DND-41 (cell line): ENCODE results near the gene CST11.

Experiments used
- ATAC-seq: fragments of 200-7000 bp; cut with Tn5 transposase; 3 replicates; pipeline ENCODE4 v1.9.1; 2021; ENCODE audit warnings: low read depth; ENCODE audit not compliant: insufficient read depth
- DNase-seq: peaks from one replicate; pipeline ENCODE4 v3.0.0-alpha.2; 2020
- H2AFZ ChIP-seq: 2 replicates; pipeline ENCODE4 v1.6.0; 2012; ENCODE audit warnings: low read depth, low read length
- H3K27ac ChIP-seq: 2 replicates; pipeline ENCODE4 v1.5.1; 2012; ENCODE audit warnings: low read length, inconsistent platforms
- H3K27me3 ChIP-seq: fragments of 200-600 bp; sonication (generic); 2 replicates; pipeline ENCODE4 v1.6.0; 2012; ENCODE audit warnings: low read length, mild to moderate bottlenecking, inconsistent platforms; ENCODE audit not compliant: insufficient read depth, poor library complexity
- H3K36me3 ChIP-seq: 2 replicates; pipeline ENCODE4 v1.5.1; 2012; ENCODE audit warnings: low read length, inconsistent platforms; ENCODE audit not compliant: insufficient read depth
- H3K4me1 ChIP-seq: 2 replicates; pipeline ENCODE4 v1.5.1; 2012; ENCODE audit warnings: mild to moderate bottlenecking, low read length; ENCODE audit not compliant: insufficient read depth
- H3K4me2 ChIP-seq: 2 replicates; pipeline ENCODE4 v1.6.0; 2012; ENCODE audit warnings: mild to moderate bottlenecking, moderate library complexity, low read length, inconsistent platforms; ENCODE audit not compliant: insufficient read depth
- H3K4me3 ChIP-seq, 2 experiments: fragments of 200-600 bp in 1 of 2; shearing (Covaris generic) in 1 of 2; 2 replicates each; pipeline ENCODE4 v1.5.1; 2012 to 2016; ENCODE audit warnings: inconsistent platforms in 2 of 2, low read length in 2 of 2, mild to moderate bottlenecking in 2 of 2, low read depth in 1 of 2, moderate library complexity in 1 of 2
- H3K79me2 ChIP-seq: 2 replicates; pipeline ENCODE4 v1.6.0; 2012; ENCODE audit warnings: low read length, inconsistent platforms; ENCODE audit not compliant: insufficient read depth
- H3K9ac ChIP-seq: 2 replicates; pipeline ENCODE4 v1.6.0; 2012; ENCODE audit warnings: low read depth, mild to moderate bottlenecking, inconsistent platforms, low read length, moderate library complexity
- H3K9me3 ChIP-seq: 2 replicates; pipeline ENCODE4 v1.5.1; 2012; ENCODE audit warnings: low read length, moderate library complexity, mild to moderate bottlenecking, inconsistent platforms; ENCODE audit not compliant: insufficient read depth, severe bottlenecking
- H4K20me1 ChIP-seq: 2 replicates; pipeline ENCODE4 v1.6.0; 2012; ENCODE audit warnings: low read length; ENCODE audit not compliant: insufficient read depth
- CTCF ChIP-seq: IDR thresholded peaks from 2 replicates; pipeline ENCODE4 v1.5.1; 2012; ENCODE audit warnings: borderline replicate concordance, low read length, moderate library complexity, mild to moderate bottlenecking; ENCODE audit not compliant: poor library complexity, severe bottlenecking; ENCODE audit errors: extremely low read depth
- EZH2 ChIP-seq: IDR thresholded peaks from 3 replicates; pipeline ENCODE4 v1.6.1; 2012; ENCODE audit warnings: borderline replicate concordance, low read depth, mild to moderate bottlenecking, moderate library complexity, low read length, inconsistent platforms; ENCODE audit not compliant: severe bottlenecking

CST11 gene

GRCh38 chr20:23441850-23442313 is 10.8 kb downstream of the CST11 start:
- Histone ChIP-seq H3K79me2 (no peaks in the 10 kb centered on the region), H3K27ac (no peak overlapping the region), H3K27me3 (peaks cover 14% of the 10 kb centered on the region), H3K4me1 (no peaks in the 10 kb centered on the region), H3K4me2 (no peak overlapping the region), H4K20me1 (peaks cover 5% of the 10 kb centered on the region; the same call in 1 of the 2 replicates), H3K9ac (no peak overlapping the region), H2AFZ (no peak overlapping the region), H3K9me3 (no peaks in the 10 kb centered on the region), H3K36me3 (no peaks in the 10 kb centered on the region), H3K4me3 (no peak overlapping the region)
- DNase-seq (peak; percentile 73), ATAC-seq (peak; percentile 93)
- TF ChIP-seq CTCF (peak; percentile 100), EZH2 (no peak)

GRCh38 chr20:23440004-23440403 is 12.7 kb downstream of the CST11 start:
- ATAC-seq (no peak), DNase-seq (no peak)
- Histone ChIP-seq H3K27me3 (peaks cover 18% of the 10 kb centered on the region), H3K9ac (no peak overlapping the region), H3K4me1 (no peaks in the 10 kb centered on the region), H4K20me1 (peaks cover 5% of the 10 kb centered on the region; the same call in 1 of the 2 replicates), H3K9me3 (no peaks in the 10 kb centered on the region), H3K4me2 (no peak overlapping the region), H3K36me3 (no peaks in the 10 kb centered on the region), H2AFZ (no peak overlapping the region), H3K79me2 (no peaks in the 10 kb centered on the region), H3K27ac (no peak overlapping the region), H3K4me3 (no peak overlapping the region)
- no peak for TF ChIP-seq EZH2
- TF ChIP-seq CTCF = no peak

GRCh38 chr20:23438661-23439060 is 14.0 kb downstream of the CST11 start:
- Histone ChIP-seq H3K79me2 (no peaks in the 10 kb centered on the region), H2AFZ (no peak overlapping the region)
- TF ChIP-seq EZH2 (no peak), CTCF (no peak)

More at GRCh38 chr20:23438661-23439060, 14.0 kb downstream of the CST11 start:
- no peaks in the 10 kb centered on the region for H3K9me3 ChIP-seq
- H3K4me3 ChIP-seq = no peak overlapping the region
- no peak overlapping the region for H3K27ac ChIP-seq
- no peaks in the 10 kb centered on the region for H3K4me1 ChIP-seq
- H3K27me3 ChIP-seq = peaks cover 18% of the 10 kb centered on the region
- H3K9ac ChIP-seq = no peak overlapping the region
- no peak for DNase-seq
- ATAC-seq = no peak
- no peak overlapping the region for H3K4me2 ChIP-seq
- peaks cover 5% of the 10 kb centered on the region; the same call in 1 of the 2 replicates for H4K20me1 ChIP-seq
- no peaks in the 10 kb centered on the region for H3K36me3 ChIP-seq
